GM10266 (cell line): ENCODE data around the gene EHD2.

Experiments
- DNase-seq: peaks from one replicate; pipeline ENCODE4 v3.0.0; 2012; ENCODE audit errors: extremely low spot score
- CTCF ChIP-seq: IDR thresholded peaks from 2 replicates; pipeline ENCODE4 v1.5.1; 2012; ENCODE audit warnings: mild to moderate bottlenecking, low read depth; ENCODE audit not compliant: control insufficient read depth, insufficient read depth; ENCODE audit errors: missing control alignments

EHD2 gene

DNA sequence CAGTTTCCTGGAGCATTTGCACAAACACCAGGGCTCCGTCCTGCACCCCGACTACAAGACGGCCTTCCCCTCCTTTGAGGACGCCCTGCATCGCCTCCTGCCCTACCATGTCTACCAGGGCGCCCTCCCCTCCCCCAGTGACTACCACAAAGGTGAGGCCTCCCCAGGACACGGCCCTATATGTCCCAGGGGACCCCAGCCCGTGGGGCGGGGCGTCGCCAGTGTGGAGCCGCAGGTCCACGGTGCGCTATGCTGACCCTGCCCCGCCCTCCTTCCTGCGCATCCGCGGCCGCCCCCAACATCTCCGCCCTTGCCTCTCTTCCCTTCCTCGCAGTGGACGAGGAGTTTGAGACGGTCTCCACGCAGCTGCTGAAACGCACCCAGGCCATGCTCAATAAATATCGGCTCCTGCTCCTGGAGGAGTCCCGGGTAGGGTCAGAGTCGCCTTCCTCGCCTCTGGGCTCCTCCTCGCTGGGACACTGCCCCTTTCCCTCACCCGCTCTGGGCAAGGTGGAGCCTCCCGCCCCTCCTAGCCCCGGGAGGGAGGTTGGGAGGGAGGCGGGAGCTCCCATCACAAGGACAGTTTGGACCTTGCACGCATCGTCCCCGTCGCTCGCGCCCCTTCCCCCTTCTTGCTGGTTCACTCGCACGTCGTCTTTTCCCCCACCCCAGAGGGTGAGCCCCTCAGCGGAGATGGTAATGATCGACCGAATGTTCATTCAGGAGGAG, 14.4 kb upstream of the EHD2 start:
- no peak for DNase-seq
- TF ChIP-seq CTCF: no peak

- peak; percentile 79 for TF ChIP-seq CTCF
- peak; percentile 91 for DNase-seq
These were observed 13.8 kb upstream of the EHD2 start for GRCh38 chr19:47699360-47699917.

DNA sequence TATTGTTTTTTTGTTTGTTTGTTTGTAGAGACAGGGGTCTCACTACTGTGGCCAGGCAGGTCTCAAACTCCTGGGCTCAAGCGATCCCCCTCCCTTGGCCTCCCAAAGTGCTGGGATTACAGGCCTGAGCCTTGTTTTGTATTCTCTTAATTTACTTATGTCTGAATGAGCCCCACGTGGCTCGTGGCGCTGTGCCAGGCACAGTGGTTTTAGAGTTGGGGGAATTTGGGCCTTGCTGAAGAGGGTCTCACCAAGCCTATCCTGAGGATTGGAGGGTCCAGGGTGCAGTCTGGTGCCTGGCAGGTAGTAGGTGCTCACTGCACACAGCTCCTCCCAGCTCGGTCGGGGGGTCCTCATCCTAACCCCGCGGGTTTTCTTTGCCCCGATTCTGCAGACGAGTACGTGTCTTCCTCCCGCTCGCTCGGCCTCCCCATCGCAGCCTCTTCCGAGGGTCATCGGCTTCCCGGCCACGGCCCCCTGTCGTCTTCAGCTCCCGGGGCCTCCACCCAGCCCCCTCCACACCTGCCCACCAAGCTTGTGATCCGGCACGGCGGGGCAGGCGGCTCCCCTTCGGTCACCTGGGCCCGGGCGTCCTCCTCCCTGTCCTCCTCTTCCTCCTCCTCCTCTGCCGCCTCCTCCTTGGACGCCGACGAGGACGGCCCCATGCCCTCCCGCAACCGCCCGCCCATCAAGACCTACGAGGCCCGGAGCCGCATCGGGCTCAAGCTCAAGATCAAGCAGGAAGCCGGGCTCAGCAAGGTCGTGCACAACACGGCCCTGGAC, 12.1 kb upstream of the EHD2 start:
- DNase-seq: no peak
- no peak for TF ChIP-seq CTCF

GRCh38 chr19:47701717-47702552, 11.3 kb upstream of the EHD2 start:
- DNase-seq: no peak
- no peak for TF ChIP-seq CTCF

- TF ChIP-seq CTCF: no peak
- no peak for DNase-seq
These were observed 10.6 kb upstream of the EHD2 start for GRCh38 chr19:47702671-47703070.

DNA sequence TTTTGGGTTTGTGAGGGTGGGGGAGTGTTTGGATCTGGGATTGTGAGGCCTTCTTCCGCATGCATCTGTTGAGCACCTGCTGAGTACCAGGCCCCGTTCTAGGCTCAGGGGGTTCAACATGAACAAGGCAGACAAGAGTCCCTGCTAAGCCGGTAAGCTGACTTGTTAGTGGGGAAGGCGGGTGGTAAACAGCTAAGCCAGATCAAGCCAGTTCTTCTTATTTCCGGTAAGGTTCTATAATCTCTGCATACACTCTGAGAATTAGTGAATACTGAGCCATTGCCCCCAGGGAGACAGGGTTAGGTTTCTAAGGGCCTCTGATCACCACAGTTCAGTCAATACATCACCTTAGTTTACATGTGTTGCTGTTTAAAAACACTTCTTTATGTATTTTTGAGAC, 9.9 kb upstream of the EHD2 start:
- no peak for TF ChIP-seq CTCF
- no peak for DNase-seq
